HG03039 (cell line): Measurements from ENCODE around the gene SCYGR6.

Source experiments
- ATAC-seq: cut with Tn5 transposase; IDR thresholded peaks from one replicate; pipeline ENCODE4 v1.9.1; 2021; ENCODE audit warnings: mild to moderate bottlenecking, moderate library complexity; ENCODE audit not compliant: unreplicated experiment

SCYGR6 gene

DNA sequence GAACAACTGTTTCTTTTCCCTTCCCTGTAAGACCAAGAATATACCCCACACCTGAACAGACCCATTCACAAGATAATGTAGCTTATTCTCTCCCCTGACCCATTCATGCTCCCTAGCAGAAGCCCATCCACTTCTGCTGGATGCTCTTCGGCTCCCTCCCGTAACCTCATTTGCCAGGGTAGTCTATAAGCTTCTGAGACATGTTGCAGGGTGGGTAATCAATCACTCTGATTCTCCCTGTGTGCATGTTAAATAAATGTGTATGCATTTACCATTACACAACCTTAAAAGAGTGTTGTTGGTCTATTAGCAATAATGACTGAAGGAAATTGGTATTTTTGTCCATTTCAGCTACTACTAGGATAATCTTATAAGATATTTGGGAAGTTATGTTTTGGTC, 8.1 kb downstream of the SCYGR6 start:
- no peak for ATAC-seq

DNA sequence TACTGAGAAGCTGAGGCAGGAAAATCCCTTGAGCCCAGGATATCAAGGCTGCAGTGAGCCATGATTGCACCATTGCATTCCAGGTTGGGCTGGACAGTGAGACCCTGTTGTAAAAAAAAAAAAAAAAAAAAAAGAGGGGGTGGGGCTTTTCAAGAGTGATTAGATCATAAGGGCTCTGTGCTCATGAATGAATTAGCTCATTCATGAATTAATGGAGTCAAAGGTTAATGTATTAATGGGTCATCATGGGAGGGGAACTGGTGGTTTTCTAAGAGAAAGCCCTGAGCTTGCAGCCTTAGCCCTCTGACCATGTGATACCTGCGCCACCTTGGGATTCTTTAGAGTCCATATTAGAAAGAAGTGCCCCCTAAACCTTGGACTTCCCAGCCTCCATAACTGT, 11.3 kb downstream of the SCYGR6 start:
- no peak for ATAC-seq

DNA sequence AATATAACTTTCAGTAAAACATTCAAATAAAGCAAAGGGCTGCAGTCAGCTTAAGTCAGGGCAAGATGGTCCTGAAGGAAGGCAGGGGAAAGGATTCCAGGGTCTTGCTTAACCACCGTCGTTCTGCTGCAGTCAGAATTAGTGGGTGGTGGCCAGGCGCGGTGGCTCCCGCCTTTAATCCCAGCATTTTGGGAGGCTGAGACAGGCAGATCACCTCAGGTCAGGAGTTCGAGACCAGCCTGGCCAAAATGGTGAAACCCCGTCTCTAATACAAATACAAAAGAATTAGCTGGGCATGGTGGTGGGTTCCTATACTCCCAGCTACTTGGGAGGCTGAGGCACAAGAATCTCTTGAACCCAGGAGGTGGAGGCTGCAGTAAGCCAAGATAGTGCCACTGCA, 13.6 kb downstream of the SCYGR6 start:
- ATAC-seq, result no peak

DNA sequence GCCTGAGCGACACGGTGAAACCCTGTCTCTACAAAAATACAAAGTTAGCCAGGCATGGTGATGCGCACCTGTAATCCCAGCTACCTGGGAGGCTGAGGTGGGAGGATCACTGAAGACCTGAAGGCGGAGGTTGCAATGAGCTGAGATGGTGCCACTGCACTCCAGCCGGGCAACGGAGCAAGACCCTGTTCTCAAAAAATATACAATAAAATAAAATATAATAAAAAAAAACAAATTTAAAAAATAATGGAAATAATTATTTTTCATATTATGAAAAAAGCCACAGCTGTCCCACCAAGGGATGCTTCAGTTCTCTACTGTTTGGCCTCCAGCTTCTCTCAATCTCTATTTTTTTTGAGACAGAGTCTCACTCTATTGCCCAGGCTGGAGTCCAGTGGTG, 17.2 kb downstream of the SCYGR6 start:
- no peak for ATAC-seq

DNA sequence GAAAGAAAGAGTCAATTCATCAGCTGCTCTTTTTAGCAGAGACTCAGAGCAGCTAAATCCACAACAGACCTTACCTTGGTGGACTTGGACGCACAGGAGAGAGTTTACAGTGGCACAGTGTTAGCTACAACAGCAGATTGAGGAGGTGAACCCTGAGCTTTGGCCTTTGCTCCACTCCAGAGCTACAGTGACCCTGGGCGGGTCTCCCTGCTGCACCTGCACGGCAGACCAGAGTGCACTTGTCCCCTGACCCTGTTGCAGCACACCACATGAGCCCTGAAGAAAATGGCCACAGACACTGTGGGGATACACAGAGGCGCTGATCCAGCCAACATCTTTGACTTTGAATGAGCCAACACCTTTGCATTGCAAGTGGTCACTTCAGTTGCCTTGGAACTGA, 17.7 kb downstream of the SCYGR6 start:
- ATAC-seq, result no peak

DNA sequence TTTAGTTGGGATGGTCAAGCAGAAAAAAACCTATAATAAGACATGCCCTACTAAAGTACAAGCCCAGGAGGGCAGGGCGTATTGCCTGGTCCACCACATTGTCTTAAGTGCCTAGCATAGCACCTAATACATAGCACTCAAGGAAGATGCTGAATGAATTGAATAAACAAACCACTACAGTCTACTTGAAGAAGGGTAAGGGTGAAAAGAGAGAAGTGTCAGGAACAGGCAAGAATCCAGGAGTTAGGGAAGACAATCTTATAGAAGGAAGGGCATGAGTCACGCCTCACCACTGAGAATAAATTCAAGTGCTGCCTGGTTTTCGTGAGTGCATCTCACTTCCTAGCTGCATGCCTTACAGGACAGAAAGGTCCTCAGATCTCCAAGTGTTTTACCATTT, 20.6 kb downstream of the SCYGR6 start:
- no peak for ATAC-seq

DNA sequence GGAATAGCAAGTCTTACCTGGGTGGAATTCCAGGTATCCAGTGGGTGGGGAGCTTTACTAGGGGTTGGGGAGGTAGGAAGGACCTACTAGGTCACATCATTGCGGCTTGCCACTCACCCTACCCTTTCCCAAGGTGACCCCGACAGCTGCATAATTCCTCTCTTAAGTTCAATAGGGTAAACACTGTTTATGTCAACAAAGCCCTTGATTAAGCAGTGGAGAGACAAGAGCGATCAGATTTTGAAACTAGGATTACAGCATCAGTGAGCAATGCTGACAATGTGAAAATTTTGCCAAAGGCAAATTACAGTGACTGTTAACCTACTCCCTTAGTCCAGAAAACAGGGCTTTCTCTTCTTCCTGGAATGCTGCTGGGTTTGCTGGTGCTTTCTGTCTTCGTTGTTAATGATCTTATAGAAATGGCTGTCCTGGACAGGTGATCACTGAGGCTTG, 21.3 kb downstream of the SCYGR6 start:
- no peak for ATAC-seq

DNA sequence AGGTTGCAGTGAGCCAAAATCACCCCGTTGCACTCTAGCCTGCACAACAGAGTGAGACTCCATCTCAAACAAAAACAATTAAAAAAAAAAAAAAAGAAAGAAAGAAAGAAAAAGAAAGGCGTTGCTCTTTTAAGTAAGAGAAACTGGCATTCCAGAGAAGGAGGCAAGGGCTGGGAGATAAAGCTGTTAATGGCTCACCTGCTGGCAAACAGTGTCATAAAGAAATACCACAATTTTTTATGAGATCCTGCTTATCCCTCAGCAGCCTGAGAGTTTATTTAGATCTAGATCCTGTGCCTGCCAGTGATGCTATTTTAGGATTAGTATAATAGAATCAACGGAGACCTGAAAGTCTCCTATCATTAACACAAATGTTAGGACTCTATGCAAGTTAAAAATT, 23.0 kb downstream of the SCYGR6 start:
- ATAC-seq, result no peak

DNA sequence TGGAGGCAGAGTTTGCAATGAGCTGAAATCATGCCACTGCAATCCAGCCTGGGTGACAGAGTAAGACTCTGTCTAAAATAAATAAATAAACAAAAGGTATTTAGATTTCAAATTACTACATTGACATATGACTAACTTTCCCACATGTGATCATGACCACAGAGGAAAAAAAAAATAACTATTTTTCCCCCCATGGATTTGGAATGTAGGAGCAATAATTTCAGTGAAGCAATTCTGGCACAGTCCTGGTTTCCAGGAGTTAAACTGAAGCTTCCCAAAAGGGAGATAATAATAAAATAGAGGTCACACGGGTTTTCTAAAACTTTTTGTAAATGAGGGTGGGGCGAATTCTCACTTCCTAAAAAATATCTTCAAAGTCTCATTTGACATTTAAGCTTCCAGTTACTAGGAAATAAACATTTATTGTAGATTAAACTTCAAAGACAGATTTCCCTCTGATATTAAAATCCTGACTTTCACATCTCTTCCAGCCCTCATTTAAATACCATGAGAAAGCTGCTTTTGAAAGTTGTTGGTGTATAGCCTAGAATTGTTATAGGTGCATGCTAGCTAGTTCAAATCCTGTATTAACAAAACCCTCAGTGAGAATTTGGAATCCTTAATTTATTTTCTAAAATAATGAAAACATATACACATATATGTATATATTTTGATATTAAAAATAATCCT, 27.4 kb downstream of the SCYGR6 start:
- no peak for ATAC-seq

DNA sequence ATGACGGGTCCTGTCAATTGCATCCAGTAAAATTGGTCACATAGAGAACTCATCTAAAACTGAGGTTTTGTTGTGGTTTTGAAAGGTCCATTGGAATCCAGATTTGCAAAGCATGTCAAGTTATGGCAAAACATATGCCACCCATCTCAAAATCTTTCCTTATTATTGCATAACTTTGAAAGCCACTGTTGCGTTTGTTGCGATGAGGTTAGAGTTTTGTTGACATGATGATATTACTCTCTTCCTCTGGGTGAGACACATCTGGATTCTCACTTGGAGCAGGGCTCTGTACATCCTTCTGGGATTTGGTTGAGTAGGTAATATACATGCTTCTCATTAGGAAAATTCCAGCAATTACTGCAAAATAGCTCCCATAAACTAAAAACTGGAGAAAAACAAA, 37.4 kb downstream of the SCYGR6 start:
- ATAC-seq, result no peak

DNA sequence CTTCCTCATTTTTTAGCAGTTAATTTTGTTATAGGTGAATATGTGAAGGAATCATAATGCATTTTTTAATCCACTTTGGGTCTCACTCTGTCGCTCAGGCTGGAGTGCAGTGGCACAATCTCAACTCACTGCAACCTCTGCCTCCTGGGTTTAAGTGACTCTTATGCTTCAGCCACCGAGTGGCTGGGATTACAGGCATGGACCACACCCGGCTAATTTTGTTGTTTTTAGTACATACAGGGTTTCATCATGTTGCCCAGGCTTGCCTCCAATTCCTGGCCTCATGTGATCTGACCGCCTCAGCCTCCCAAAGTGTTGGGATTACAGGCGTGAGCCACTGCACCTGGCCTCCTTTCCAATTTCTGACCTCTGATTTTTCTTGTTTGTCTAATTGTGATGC, 40.3 kb downstream of the SCYGR6 start:
- ATAC-seq, result no peak

DNA sequence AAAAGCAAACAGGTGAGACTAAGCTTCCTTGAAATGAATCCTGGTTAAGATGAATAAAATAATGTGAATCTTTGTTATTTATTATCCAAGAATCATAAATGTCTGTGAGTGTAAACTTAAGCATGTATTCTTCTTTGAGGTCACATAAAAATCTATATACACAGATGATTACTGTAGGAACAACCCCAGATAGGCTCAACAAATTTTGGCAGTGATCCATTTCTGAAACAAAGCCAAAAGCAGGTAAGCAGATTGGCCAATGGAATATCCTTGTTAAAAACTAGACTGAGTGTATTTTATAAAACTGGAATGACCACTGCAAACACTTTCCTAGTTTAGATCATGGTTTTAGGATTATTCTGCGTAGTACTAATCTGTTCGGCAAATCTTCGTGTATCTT, 46.6 kb downstream of the SCYGR6 start:
- no peak for ATAC-seq

DNA sequence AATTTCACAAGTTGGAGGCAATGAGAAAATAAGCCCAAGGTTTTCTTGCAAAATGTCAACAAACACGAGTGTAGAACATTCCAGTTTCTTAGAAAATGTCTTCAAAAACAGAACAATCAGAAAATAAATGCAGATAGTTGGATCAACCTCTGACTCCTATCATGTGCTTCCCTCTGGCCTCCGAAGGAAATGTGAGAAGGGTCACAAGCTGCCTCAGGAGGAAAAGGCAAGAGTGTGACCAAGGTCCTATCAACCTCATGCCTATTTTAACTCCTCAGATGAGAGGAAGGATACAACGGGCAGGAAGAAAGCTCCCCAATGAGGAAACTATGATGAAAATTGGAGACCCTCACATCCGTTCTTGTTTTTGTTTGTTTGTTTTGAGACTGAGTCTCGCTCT, 50.1 kb downstream of the SCYGR6 start:
- no peak for ATAC-seq
